K562 (cell line): ENCODE data around the gene CHMP2A. TPM values are rescaled to one million over a fixed set of nuclear protein-coding genes. Genes with fewer than 3 reads are reported as not detected.
A peak's percentile ranks its signal among the peaks of the same experiment; 100 is the strongest.

Source experiments
- ATF7 ChIP-seq: fragments of 450-650 bp; IDR thresholded peaks from 2 replicates; pipeline ENCODE4 v1.7.1; 2014; ENCODE audit warnings: mild to moderate bottlenecking, moderate library complexity
- BCL6 ChIP-seq: fragments of 250-450 bp; sonication (Bioruptor Pico); IDR thresholded peaks from 2 replicates; pipeline ENCODE4 v1.4.0; 2020
- BCOR ChIP-seq: fragments of 450-650 bp; IDR thresholded peaks from 2 replicates; pipeline ENCODE4 v1.6.1; 2016
- BRD4 ChIP-seq: fragments of 200-600 bp; sonication (generic); IDR thresholded peaks from 2 replicates; pipeline ENCODE4 v1.6.1; 2017; ENCODE audit warnings: inconsistent platforms
- COPS2 ChIP-seq: fragments of 450-650 bp; conservative IDR thresholded peaks from 2 replicates; pipeline ENCODE4 v1.6.1; 2016; ENCODE audit warnings: mild to moderate bottlenecking, moderate library complexity
- NONO ChIP-seq, 2 experiments: fragments of 200-400 bp in 1 of 2; fragments of 450-650 bp in 1 of 2; formaldehyde crosslinking in 1 of 2; IDR thresholded peaks; 2 replicates each; pipeline ENCODE4 v1.6.1; 2017; ENCODE audit warnings: low read depth in 2 of 2, mild to moderate bottlenecking in 2 of 2, moderate library complexity in 2 of 2, low read length in 1 of 2
- POLR2AphosphoS5 ChIP-seq: IDR thresholded peaks from 2 replicates; pipeline ENCODE4 v1.6.1; 2011; ENCODE audit warnings: mild to moderate bottlenecking, low read depth, low read length, moderate library complexity; ENCODE audit not compliant: control insufficient read depth, insufficient read depth
- RB1 ChIP-seq: fragments of 450-650 bp; IDR thresholded peaks from 2 replicates; pipeline ENCODE4 v1.6.1; 2017; ENCODE audit warnings: low read depth, mild to moderate bottlenecking
- SIX5 ChIP-seq, 2 experiments: IDR thresholded peaks; 2 replicates each; pipeline ENCODE4 v1.6.1; 2011; ENCODE audit warnings: low read length in 2 of 2, borderline replicate concordance in 1 of 2, low read depth in 1 of 2, mild to moderate bottlenecking in 1 of 2, moderate library complexity in 1 of 2; ENCODE audit not compliant: insufficient read depth in 1 of 2
- TOE1 ChIP-seq, 2 experiments: fragments of 450-650 bp in 1 of 2; sonication (generic) in 1 of 2; formaldehyde crosslinking in 1 of 2; IDR thresholded peaks; 2 replicates each; pipeline versions ENCODE4 v1.7.1 to v1.8.0; 2016 to 2022; ENCODE audit warnings: borderline replicate concordance in 2 of 2, mild to moderate bottlenecking in 2 of 2, antibody characterized with exemption in 1 of 2, inconsistent platforms in 1 of 2, low read depth in 1 of 2, missing genetic modification reagents in 1 of 2, moderate library complexity in 1 of 2
- ZBTB17 ChIP-seq: fragments of 450-650 bp; formaldehyde crosslinking; IDR thresholded peaks from 2 replicates; pipeline ENCODE4 v1.4.0; 2020; ENCODE audit warnings: mild to moderate bottlenecking
- ZNF263 ChIP-seq: sonication (generic); formaldehyde crosslinking; IDR thresholded peaks from 2 replicates; pipeline ENCODE4 v1.8.0; 2022; ENCODE audit warnings: mild to moderate bottlenecking, missing genetic modification reagents, borderline replicate concordance
- ZNF785 ChIP-seq: fragments of 250-450 bp; sonication (Bioruptor Pico); IDR thresholded peaks from 2 replicates; pipeline ENCODE4 v1.4.0; 2020; ENCODE audit warnings: mild to moderate bottlenecking
- polyA plus RNA-seq, 8 experiments: library from polyadenylated mRNA; depleted of rRNA in 4 of 8; stranded (reverse) in 5 of 8; unstranded in 3 of 8; fragments of >200 nt; fragmentation: Nextera tagmentation in 2 of 8; fragmentation: Illumina TruSeq in 1 of 8; extraction: Ambion mirVana in 2 of 8; extraction: Trizol in 1 of 8; gene quantifications; 2 replicates each; pipeline versions ENCODE4 v1.2.1 to v1.2.3, GENCODE V29; 2011 to 2014; ENCODE audit warnings: inconsistent platforms in 1 of 8, missing spikeins in 1 of 8
- total RNA-seq, 7 experiments: library from RNA; depleted of rRNA in 6 of 7; stranded (reverse); fragments of >200 nt in 6 of 7; fragmentation: Illumina TruSeq in 2 of 7; extraction: Trizol in 2 of 7; gene quantifications; 2 replicates each; pipeline versions ENCODE4 v1.2.1 to v1.2.3, GENCODE V29; 2011 to 2021; ENCODE audit warnings: low replicate concordance in 1 of 7
- TF ChIP-seq, protein P1 (sequence below), 2 experiments: fragments of 450-650 bp in 1 of 2; IDR thresholded peaks; 2 replicates each; pipeline ENCODE4 v1.6.1; 2011 to 2017; ENCODE audit warnings: low read depth in 2 of 2, antibody characterized with exemption in 1 of 2, borderline replicate concordance in 1 of 2, low read length in 1 of 2, mild to moderate bottlenecking in 1 of 2, mixed read lengths in 1 of 2; ENCODE audit not compliant: control insufficient read depth in 1 of 2
- TF ChIP-seq, protein P2 (sequence below): fragments of 450-650 bp; IDR thresholded peaks from 2 replicates; pipeline ENCODE4 v1.6.1; 2014; ENCODE audit warnings: low read depth, mild to moderate bottlenecking, moderate library complexity, borderline replicate concordance
- TF ChIP-seq, protein P3 (sequence below): sonication (generic); formaldehyde crosslinking; IDR thresholded peaks from 2 replicates; pipeline ENCODE4 v1.8.0; 2022; ENCODE audit warnings: mild to moderate bottlenecking, missing genetic modification reagents
- TF ChIP-seq, protein P4 (sequence below): fragments of 450-650 bp; formaldehyde crosslinking; IDR thresholded peaks from 2 replicates; pipeline ENCODE4 v1.4.0; 2020; ENCODE audit warnings: mild to moderate bottlenecking, moderate library complexity

The CHMP2A gene
- total and polyA plus RNA-seq, 9 of the 15 experiments (the other 6 are each of a cell fraction or from before 2014, with no cell fraction given), result 57.6 to 159 (median 87.2) TPM

DNA sequence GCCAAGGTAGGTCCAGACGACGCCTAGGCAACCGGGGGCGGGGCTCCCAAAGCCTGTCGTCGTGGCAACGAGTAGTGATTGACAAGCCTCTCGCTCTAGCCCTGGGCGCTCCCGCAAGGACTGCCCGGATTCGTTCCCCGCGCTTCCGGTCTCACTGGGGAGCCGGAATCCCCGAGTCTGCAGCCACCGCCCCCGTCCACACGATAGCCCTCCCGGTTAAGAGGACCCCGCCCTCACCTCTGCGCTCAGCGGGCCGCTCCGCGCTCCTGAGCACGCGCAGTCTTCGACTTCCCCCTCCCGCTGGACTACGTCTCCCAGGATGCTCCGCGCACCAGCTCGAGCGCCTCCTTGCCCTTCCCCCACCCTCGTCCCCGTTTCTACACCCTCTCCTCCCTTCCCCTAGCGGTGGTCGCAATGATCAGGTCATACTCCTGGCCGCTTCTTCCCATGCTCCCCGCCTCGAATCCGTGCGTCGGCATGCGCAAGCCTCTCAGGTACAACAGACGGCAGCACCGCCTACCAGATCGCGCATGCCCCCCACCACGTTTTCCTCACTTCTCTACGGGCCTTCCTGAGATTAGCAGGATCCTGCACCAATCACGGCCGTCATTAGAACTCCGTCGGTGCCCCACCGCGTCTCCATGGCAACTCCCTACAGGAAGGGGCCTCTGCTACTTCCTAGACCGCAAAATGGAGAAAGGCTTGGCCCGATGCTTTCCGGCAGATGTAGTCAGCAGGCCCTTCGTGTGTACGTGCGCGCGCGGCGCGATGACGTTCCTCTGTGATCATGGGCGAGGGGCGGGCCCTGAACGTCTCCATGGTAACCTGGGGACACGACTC is 18.1 kb upstream of the CHMP2A start, which contains the start of gene MZF1 (continued):
- TF ChIP-seq, protein P1, sequence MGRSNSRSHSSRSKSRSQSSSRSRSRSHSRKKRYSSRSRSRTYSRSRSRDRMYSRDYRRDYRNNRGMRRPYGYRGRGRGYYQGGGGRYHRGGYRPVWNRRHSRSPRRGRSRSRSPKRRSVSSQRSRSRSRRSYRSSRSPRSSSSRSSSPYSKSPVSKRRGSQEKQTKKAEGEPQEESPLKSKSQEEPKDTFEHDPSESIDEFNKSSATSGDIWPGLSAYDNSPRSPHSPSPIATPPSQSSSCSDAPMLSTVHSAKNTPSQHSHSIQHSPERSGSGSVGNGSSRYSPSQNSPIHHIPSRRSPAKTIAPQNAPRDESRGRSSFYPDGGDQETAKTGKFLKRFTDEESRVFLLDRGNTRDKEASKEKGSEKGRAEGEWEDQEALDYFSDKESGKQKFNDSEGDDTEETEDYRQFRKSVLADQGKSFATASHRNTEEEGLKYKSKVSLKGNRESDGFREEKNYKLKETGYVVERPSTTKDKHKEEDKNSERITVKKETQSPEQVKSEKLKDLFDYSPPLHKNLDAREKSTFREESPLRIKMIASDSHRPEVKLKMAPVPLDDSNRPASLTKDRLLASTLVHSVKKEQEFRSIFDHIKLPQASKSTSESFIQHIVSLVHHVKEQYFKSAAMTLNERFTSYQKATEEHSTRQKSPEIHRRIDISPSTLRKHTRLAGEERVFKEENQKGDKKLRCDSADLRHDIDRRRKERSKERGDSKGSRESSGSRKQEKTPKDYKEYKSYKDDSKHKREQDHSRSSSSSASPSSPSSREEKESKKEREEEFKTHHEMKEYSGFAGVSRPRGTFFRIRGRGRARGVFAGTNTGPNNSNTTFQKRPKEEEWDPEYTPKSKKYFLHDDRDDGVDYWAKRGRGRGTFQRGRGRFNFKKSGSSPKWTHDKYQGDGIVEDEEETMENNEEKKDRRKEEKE (IDR thresholded peaks at IDR 0.05; ENCODE audit: borderline replicate concordance in 1 of 2, control insufficient read depth in 1 of 2, low read depth in 2 of 2, low read length in 1 of 2), result no peak
- TF ChIP-seq BCL6 (no peak), TOE1 (IDR thresholded peaks at IDR 0.05; ENCODE audit: borderline replicate concordance) (peak; percentile 81), TOE1 (CRISPR knock-in tag; IDR thresholded peaks at IDR 0.05; ENCODE audit: borderline replicate concordance, low read depth) (no peak), BRD4 (peak; percentile 93), RB1 (no peak; the same call in 1 of the 2 replicates), ATF7 (peak; percentile 88), BCOR (no peak), COPS2 (no peak), NONO (IDR thresholded peaks at IDR 0.05; ENCODE audit: low read depth in 2 of 2, low read length in 1 of 2) (no peak), ZBTB17 (CRISPR knock-in tag) (peak; percentile 63; the same call in 1 of the 2 replicates), SIX5 (IDR thresholded peaks at IDR 0.05; ENCODE audit: borderline replicate concordance in 1 of 2, insufficient read depth in 1 of 2, low read depth in 1 of 2, low read length in 2 of 2) (peak; percentile 46 to 71; a peak in 3 of 4 replicates), ZNF785 (no peak), ZNF263 (CRISPR knock-in tag) (peak; percentile 46; the same call in 1 of the 2 replicates), POLR2AphosphoS5 (no peak)
- TF ChIP-seq, protein P2, sequence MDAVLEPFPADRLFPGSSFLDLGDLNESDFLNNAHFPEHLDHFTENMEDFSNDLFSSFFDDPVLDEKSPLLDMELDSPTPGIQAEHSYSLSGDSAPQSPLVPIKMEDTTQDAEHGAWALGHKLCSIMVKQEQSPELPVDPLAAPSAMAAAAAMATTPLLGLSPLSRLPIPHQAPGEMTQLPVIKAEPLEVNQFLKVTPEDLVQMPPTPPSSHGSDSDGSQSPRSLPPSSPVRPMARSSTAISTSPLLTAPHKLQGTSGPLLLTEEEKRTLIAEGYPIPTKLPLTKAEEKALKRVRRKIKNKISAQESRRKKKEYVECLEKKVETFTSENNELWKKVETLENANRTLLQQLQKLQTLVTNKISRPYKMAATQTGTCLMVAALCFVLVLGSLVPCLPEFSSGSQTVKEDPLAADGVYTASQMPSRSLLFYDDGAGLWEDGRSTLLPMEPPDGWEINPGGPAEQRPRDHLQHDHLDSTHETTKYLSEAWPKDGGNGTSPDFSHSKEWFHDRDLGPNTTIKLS, result peak; percentile 78
- TF ChIP-seq, protein P3, sequence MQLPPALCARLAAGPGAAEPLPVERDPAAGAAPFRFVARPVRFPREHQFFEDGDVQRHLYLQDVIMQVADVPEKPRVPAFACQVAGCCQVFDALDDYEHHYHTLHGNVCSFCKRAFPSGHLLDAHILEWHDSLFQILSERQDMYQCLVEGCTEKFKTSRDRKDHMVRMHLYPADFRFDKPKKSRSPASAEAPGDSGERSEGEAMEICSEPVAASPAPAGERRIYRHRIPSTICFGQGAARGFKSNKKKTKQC (CRISPR knock-in tag), result peak; percentile 94
- TF ChIP-seq, protein P4, sequence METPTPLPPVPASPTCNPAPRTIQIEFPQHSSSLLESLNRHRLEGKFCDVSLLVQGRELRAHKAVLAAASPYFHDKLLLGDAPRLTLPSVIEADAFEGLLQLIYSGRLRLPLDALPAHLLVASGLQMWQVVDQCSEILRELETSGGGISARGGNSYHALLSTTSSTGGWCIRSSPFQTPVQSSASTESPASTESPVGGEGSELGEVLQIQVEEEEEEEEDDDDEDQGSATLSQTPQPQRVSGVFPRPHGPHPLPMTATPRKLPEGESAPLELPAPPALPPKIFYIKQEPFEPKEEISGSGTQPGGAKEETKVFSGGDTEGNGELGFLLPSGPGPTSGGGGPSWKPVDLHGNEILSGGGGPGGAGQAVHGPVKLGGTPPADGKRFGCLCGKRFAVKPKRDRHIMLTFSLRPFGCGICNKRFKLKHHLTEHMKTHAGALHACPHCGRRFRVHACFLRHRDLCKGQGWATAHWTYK (CRISPR knock-in tag), result peak; percentile 73; the same call in 1 of the 2 replicates
